ENCODE data around the gene TNFAIP3. TPM values are rescaled to one million over a fixed set of nuclear protein-coding genes. Genes with fewer than 3 reads are reported as not detected.

The TNFAIP3 gene
- total and polyA plus RNA-seq, 2 experiments from 2014 or later = 73.4 to 141 TPM

DNA sequence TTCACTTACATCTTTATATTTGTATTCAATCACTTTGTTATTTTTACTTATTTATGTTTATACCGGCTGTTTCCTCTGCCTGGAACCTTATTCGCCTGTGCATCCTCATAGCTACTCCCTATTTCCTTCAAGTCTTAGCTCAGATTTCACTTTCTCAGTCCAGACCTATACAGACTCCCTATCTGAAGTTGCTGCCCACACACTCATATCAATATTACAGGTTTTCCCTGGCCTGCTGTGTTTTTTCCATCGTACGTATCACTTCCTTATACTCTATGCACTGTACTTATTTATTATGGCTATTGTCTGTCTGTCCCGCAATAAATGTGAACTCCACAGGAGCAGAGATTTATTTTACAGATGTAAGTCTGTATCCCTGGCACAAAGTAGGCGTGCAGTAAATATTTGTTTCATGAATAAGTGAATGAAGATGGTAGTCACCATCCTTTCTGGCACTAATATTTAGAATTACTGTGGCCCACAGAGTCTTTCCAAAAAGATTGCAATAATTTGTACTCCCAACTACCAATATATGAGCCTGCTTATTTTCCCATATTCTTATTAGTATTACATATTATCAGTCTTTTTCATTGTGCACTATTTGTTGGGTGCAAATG lies 64.9 kb downstream of the TNFAIP3 start:
- H3K4me2 ChIP-seq = no peak overlapping the region
- WGBS (ENCODE audit: low lambda C conversion rate, missing lambda C conversion rate) = 86% methylated on average over 6 of the region's 6 CpGs

More for the DNA sequence above, 64.9 kb downstream of the TNFAIP3 start:
- Histone ChIP-seq H3K4me3 (no peak overlapping the region), H4K20me1 (ENCODE audit: insufficient read depth, poor library complexity, severe bottlenecking) (no peaks in the 10 kb centered on the region), H3K36me3 (replicated peaks; ENCODE audit: insufficient read depth, low read depth) (no peaks in the 10 kb centered on the region), H3K27me3 (no peaks in the 10 kb centered on the region), H3K9me2 (replicated peaks; ENCODE audit: insufficient read depth) (no peaks in the 10 kb centered on the region), H2AFZ (no peak overlapping the region), H3K79me2 (no peaks in the 10 kb centered on the region), H3K4me1 (ENCODE audit: insufficient read depth) (no peaks in the 10 kb centered on the region), H3K9me3 (ENCODE audit: low read depth) (peaks cover 8% of the 10 kb centered on the region), H3K27ac (no peak overlapping the region)
- no peak for DNase-seq (ENCODE audit: low spot score)
- TF ChIP-seq CTCF (IDR thresholded peaks at IDR 0.05; ENCODE audit: poor library complexity) (no peak), EZH2phosphoT487 (IDR thresholded peaks at IDR 0.05; ENCODE audit: low read depth, severe bottlenecking, unreplicated experiment) (no peak), EZH2 (IDR thresholded peaks at IDR 0.05; ENCODE audit: borderline replicate concordance) (no peak)

Other genes starting within 250 kb of the TNFAIP3 start
- gene PERP, start 240.2 kb downstream of the TNFAIP3 start, total RNA-seq = 81.8 and 85.2 TPM in 2 replicates
- 90.2 and 104 TPM in 2 replicates for gene PERP, start 240.2 kb downstream of the TNFAIP3 start, polyA plus RNA-seq

All from hepatocyte (in vitro differentiated cells).